HG02970 (cell line): ENCODE measurements around the gene HIRA.

Experiments
- ATAC-seq: cut with Tn5 transposase; IDR thresholded peaks from one replicate; pipeline ENCODE4 v1.9.1; 2021; ENCODE audit warnings: mild to moderate bottlenecking, moderate library complexity, moderate number of reproducible peaks; ENCODE audit not compliant: unreplicated experiment, low FRiP score

The HIRA gene

GRCh38 chr22:19291218-19291579, 140.3 kb downstream of the HIRA start:
- peak; percentile 35 for ATAC-seq

GRCh38 chr22:19290400-19291217, 140.9 kb downstream of the HIRA start:
- ATAC-seq = peak; percentile 10

- ATAC-seq = no peak
These were observed 141.9 kb downstream of the HIRA start for GRCh38 chr22:19289475-19290161.

GRCh38 chr22:19287889-19288288, 143.6 kb downstream of the HIRA start:
- ATAC-seq = no peak

GRCh38 chr22:19287076-19287707, 144.3 kb downstream of the HIRA start:
- no peak for ATAC-seq

- no peak for ATAC-seq
These were observed 145.7 kb downstream of the HIRA start for GRCh38 chr22:19285831-19286230.
